Mucosa of rectum (tissue), 2 donors: ENCODE data around the gene AVL9.
"Not testable (repeated sequence)": the region's sequence is repeated elsewhere in the genome, so short reads cannot be mapped to it uniquely, and the experiment has no call there.

Source experiments
- H3K27ac ChIP-seq, 2 donors: one replicate each; pipeline ENCODE4 v1.7.0; 2013; ENCODE audit warnings: inconsistent platforms in 2 of 2, low read depth in 2 of 2, low read length in 2 of 2
- H3K27me3 ChIP-seq, 2 donors: one replicate each; pipeline ENCODE4 v1.7.0; 2013; ENCODE audit warnings: low read length in 2 of 2; ENCODE audit not compliant: control insufficient read depth in 2 of 2, insufficient read depth in 2 of 2
- H3K36me3 ChIP-seq, 2 donors: one replicate each; pipeline ENCODE4 v1.7.0; 2013; ENCODE audit warnings: low read length in 2 of 2; ENCODE audit not compliant: control insufficient read depth in 2 of 2, insufficient read depth in 2 of 2
- H3K4me1 ChIP-seq, 2 donors: one replicate each; pipeline ENCODE4 v1.7.0; 2013; ENCODE audit warnings: low read length in 2 of 2, mild to moderate bottlenecking in 1 of 2; ENCODE audit not compliant: control insufficient read depth in 2 of 2, insufficient read depth in 2 of 2
- H3K4me3 ChIP-seq, 2 donors: one replicate each; pipeline ENCODE4 v1.7.0; 2013; ENCODE audit warnings: low read length in 2 of 2
- H3K9ac ChIP-seq, 2 donors: one replicate each; pipeline ENCODE4 v1.7.0; 2013; ENCODE audit warnings: low read length in 2 of 2, low read depth in 1 of 2, mild to moderate bottlenecking in 1 of 2
- H3K9me3 ChIP-seq, 2 donors: one replicate each; pipeline ENCODE4 v1.7.0; 2013; ENCODE audit warnings: low read length in 2 of 2; ENCODE audit not compliant: control insufficient read depth in 2 of 2
- donor health status: healthy.
- donor health status: Normal muscosa, but diverticular disease.

The AVL9 gene

DNA sequence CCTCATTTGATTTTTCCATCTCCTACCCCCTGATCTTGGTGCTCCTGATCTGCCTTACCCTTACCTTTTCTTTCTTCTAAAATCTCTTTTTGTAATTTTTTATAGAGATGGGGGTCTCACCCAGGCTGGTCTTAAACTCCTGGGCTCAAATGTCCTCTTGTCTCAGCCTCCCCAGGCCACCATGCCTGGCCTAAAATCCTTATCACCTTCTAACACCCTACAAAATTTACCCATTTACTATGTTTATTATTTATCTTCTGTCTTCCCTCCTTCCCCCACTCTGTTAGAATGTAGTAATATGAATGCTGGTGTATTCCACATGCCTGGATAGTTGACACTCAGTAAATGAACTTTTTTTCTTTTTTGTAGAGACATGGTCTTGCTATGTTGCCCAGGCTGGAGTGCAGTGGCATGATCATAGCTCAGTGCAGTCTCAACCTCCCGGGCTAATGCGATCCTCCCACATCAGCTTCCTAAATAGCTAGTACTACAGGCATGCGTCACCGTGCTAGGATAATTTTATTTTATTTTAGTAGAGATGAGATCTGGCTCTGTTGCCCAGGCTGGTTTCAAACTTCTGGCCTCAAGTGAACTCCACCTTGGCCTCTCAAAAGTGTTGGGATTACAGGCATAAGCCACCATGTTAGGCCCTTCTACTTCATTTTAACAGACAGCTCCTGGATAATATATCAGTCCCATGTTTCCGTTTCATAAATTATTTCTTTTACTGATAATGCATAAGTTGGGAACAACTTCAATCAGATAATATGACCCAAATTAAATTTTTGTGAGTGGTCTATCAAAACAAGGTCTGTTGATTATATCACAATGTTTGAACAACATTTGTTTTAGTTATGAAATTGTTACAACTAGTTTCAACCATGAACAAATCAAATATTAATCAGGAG lies 136.6 kb downstream of the AVL9 start:
- not testable (repeated sequence) for H3K9me3 ChIP-seq, H3K27me3 ChIP-seq, H3K4me3 ChIP-seq, H3K27ac ChIP-seq, H3K36me3 ChIP-seq, H3K9ac ChIP-seq, H3K4me1 ChIP-seq

DNA sequence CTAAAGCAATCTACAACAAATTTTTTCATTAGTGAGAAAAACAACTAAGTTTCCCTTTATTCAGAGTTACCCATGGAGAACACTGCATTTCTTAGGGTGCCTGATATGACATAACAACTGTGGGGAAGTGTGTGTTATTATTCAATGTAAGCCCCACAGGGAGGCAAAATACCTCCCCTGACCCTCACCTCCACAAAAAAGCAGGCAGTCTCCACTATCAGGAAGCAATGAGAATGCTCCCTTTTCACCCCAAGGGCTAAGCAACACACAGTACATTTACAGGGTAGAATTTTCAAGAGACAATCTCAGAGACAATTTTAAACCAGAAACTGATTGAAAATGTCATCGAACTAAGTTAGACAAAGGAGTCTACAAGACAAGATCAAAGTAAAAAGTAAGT lies 138.2 kb downstream of the AVL9 start:
- H3K9me3 ChIP-seq, H3K9ac ChIP-seq, H3K4me1 ChIP-seq, H3K27me3 ChIP-seq, H3K36me3 ChIP-seq, H3K27ac ChIP-seq, H3K4me3 ChIP-seq: not testable (repeated sequence)

DNA sequence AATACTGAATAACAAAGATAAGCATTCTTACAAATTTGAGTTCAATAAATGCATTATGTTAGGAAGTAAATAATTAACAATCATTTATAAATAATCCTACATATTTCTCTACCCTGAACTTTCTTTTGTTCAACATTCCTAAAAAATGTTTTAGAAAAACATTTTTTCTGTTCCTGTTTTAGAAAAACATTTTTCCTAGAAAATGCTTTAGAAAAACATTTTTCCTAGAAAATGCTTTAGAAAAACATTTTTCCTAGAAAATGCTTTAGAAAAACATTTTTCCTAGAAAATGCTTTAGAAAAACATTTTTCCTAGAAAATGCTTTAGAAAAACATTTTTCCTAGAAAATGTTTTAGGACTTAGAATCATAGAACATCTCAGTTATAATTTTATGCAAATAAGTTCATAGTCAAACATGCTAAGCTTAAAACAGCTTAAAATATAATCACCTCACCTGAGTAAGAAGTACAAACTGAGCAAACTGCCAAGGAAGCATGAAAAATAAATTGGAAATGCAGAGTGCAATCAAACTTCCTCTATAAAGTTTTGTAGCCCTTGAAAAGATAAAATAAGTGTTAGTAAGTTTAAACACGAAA lies 139.6 kb downstream of the AVL9 start:
- H3K9ac ChIP-seq, H3K4me1 ChIP-seq, H3K9me3 ChIP-seq, H3K27ac ChIP-seq, H3K4me3 ChIP-seq, H3K27me3 ChIP-seq, H3K36me3 ChIP-seq: not testable (repeated sequence)

DNA sequence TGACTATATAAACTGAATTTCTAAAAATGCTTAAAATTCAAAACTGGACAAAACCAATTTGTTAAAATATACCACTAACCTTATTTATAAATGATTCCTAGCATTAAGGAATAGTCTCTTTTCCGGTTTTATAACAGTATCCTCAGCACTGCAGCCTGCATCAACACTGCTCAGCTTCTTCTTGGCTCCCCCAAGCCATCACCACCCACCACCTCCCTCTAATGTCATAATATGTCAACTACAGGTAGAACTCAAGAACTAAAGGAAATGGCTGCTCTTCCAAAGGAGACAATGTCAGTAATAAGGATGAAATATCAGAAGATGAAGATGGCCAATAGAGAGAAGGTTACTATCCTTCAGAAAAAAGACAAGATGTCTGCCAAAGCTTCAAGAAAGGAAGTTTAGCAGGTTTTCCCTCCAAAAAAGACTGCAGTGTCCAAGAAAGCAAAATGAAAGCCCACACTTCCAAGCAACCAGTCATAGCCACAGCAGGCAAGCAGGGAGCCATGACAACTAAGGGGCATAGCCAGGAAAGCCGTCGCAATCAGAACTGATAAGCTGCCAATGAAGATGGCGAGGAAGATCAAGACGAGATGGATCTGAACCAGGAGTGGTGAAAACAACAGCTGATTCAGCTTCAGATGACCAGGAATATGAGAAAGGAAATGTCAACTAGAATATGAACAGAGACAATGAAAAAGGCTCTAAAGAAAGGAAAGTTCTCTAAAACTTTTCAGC lies 141.6 kb downstream of the AVL9 start:
- H3K27me3 ChIP-seq, H3K9me3 ChIP-seq, H3K36me3 ChIP-seq, H3K9ac ChIP-seq, H3K4me3 ChIP-seq, H3K27ac ChIP-seq, H3K4me1 ChIP-seq: not testable (repeated sequence)

DNA sequence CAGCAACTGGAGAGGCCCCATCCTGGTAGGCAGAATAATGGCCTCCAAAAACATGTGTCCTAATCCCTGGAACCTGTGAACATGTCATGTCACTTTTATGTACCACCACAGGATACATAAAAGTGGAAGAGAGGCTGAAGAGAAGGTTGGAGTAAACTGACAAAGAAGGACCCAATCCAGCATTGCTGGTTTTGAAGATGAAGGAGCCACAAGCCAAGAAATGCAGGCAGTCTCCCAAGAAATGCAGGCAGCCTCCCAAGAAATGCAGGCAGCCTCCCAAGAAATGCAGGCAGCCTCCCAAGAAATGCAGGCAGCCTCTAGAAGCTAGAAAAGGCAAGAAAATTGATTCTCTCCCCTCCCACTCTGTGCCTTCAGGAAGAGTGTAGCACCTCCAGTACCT lies 142.3 kb downstream of the AVL9 start:
- H3K36me3 ChIP-seq, H3K4me3 ChIP-seq: not testable (repeated sequence)

More for the DNA sequence above, 142.3 kb downstream of the AVL9 start:
- not testable (repeated sequence) for H3K9ac ChIP-seq, H3K9me3 ChIP-seq, H3K27ac ChIP-seq, H3K27me3 ChIP-seq, H3K4me1 ChIP-seq
